Measurements from ENCODE around the gene TUBB4B. TPM values are rescaled to one million over a fixed set of nuclear protein-coding genes. Genes with fewer than 3 reads are reported as not detected.

Gene TUBB4B
- total and polyA plus RNA-seq, 2 experiments from 2014 or later: 309 to 446 TPM

DNA sequence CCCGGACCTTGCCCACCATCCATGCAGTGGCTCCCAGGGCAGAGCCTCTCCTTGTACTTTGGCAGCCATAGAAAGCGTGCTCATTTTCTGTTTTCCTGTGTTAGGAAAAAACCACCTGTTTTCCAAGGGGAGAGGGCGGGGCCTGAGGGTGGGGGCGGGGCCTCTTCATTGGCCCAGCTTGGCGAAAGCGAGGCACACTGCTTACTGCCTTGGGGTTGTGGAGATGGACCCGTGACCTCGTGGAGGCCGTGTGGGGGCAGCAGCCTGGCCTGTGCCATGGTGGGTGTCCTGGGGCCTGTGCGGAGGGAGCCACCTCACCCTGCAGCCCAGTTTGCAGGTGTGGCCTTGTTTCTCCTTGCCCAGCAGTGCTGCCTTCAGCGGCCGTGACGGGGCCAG is 32.0 kb downstream of the TUBB4B start:
- TF ChIP-seq, protein P1, sequence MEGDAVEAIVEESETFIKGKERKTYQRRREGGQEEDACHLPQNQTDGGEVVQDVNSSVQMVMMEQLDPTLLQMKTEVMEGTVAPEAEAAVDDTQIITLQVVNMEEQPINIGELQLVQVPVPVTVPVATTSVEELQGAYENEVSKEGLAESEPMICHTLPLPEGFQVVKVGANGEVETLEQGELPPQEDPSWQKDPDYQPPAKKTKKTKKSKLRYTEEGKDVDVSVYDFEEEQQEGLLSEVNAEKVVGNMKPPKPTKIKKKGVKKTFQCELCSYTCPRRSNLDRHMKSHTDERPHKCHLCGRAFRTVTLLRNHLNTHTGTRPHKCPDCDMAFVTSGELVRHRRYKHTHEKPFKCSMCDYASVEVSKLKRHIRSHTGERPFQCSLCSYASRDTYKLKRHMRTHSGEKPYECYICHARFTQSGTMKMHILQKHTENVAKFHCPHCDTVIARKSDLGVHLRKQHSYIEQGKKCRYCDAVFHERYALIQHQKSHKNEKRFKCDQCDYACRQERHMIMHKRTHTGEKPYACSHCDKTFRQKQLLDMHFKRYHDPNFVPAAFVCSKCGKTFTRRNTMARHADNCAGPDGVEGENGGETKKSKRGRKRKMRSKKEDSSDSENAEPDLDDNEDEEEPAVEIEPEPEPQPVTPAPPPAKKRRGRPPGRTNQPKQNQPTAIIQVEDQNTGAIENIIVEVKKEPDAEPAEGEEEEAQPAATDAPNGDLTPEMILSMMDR (IDR thresholded peaks at IDR 0.05; ENCODE audit: poor library complexity): no peak
- TF ChIP-seq EZH2 (IDR thresholded peaks at IDR 0.05; ENCODE audit: borderline replicate concordance) (no peak), EZH2phosphoT487 (IDR thresholded peaks at IDR 0.05; ENCODE audit: low read depth, severe bottlenecking, unreplicated experiment) (no peak)
- Histone ChIP-seq H3K36me3 (replicated peaks; ENCODE audit: insufficient read depth, low read depth) (no peaks in the 10 kb centered on the region), H3K79me2 (no peaks in the 10 kb centered on the region), H3K4me1 (ENCODE audit: insufficient read depth) (peaks cover 17% of the 10 kb centered on the region), H3K9me3 (ENCODE audit: low read depth) (no peaks in the 10 kb centered on the region), H3K27ac (no peak overlapping the region), H3K4me2 (no peak overlapping the region), H3K4me3 (no peak overlapping the region), H3K27me3 (no peaks in the 10 kb centered on the region), H3K9me2 (replicated peaks; ENCODE audit: insufficient read depth) (no peaks in the 10 kb centered on the region), H2AFZ (no peak overlapping the region), H4K20me1 (ENCODE audit: insufficient read depth, poor library complexity, severe bottlenecking) (no peaks in the 10 kb centered on the region)
- no peak for DNase-seq (ENCODE audit: low spot score)
- 91% methylated on average over 11 of the region's 13 CpGs for WGBS (ENCODE audit: low lambda C conversion rate, missing lambda C conversion rate)

DNA sequence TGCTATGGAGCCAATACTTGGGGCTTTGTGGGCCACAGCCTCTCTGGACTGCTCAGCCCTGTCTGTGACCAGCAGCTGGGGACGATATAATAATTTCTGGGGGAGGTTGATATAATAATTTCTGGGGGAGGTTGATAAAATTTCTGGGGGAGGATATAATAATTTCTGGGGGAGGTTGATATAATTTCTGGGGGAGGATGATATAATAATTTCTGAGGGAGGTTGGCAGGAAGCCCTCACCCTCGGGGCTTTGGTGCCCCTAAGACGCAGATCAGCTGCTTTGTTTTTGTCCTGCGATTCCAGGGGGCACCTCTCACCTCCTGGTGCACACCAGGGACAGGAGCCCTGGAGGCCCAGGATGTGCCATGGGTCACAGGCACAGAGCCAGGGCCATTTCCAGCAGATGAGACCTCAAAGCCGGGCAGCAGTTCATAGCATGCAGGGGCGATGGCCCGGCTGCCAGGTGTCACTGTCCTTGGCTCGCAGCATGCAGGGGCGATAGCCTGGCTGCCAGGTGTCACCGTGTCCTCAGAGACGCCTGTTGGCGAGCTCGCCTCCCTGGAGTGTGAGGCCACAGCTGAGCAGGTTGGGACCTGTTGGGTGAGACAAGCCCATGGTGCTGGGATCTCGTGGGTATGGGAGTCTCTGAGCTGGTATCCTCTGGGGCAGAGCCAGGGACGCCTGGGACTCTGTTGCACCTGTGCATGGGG is 32.7 kb downstream of the TUBB4B start:
- no peaks in the 10 kb centered on the region for H3K36me3 ChIP-seq (replicated peaks; ENCODE audit: insufficient read depth, low read depth)
- DNase-seq (ENCODE audit: low spot score): no peak
- H3K9me2 ChIP-seq (replicated peaks; ENCODE audit: insufficient read depth): no peaks in the 10 kb centered on the region
- 89% methylated on average over 15 of the region's 15 CpGs for WGBS (ENCODE audit: low lambda C conversion rate, missing lambda C conversion rate)
- H3K27me3 ChIP-seq: no peaks in the 10 kb centered on the region
- H3K4me2 ChIP-seq: no peak overlapping the region
- TF ChIP-seq EZH2 (IDR thresholded peaks at IDR 0.05; ENCODE audit: borderline replicate concordance) (no peak), EZH2phosphoT487 (IDR thresholded peaks at IDR 0.05; ENCODE audit: low read depth, severe bottlenecking, unreplicated experiment) (no peak)
- TF ChIP-seq, protein P1 (IDR thresholded peaks at IDR 0.05; ENCODE audit: poor library complexity): no peak
- no peaks in the 10 kb centered on the region for H4K20me1 ChIP-seq (ENCODE audit: insufficient read depth, poor library complexity, severe bottlenecking)
- H2AFZ ChIP-seq: no peak overlapping the region
- peaks cover 17% of the 10 kb centered on the region for H3K4me1 ChIP-seq (ENCODE audit: insufficient read depth)
- H3K9me3 ChIP-seq (ENCODE audit: low read depth): no peaks in the 10 kb centered on the region
- H3K27ac ChIP-seq: no peak overlapping the region
- H3K79me2 ChIP-seq: no peaks in the 10 kb centered on the region
- no peak overlapping the region for H3K4me3 ChIP-seq

DNA sequence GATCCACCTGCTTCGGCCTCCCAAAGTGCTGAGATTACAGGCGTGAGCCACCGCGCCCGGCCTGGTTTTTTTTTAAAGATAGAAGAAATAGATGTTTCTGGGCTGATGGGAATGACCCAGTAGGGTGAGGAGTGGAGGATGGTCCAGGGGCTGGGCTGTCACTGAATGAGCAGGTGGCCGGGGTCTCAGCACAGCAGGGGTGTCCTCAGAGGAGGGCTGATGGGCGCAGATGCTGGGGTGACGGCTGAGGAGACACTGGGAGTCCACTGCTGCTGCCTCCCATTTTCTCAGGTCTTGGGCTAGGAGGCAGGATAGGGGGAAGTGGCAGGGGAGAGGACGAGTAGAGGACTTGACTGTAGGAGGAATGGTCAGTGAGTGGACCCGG is 34.1 kb downstream of the TUBB4B start:
- H2AFZ ChIP-seq: no peak overlapping the region

More for the DNA sequence above, 34.1 kb downstream of the TUBB4B start:
- TF ChIP-seq, protein P1 (IDR thresholded peaks at IDR 0.05; ENCODE audit: poor library complexity): no peak
- TF ChIP-seq EZH2 (IDR thresholded peaks at IDR 0.05; ENCODE audit: borderline replicate concordance) (no peak), EZH2phosphoT487 (IDR thresholded peaks at IDR 0.05; ENCODE audit: low read depth, severe bottlenecking, unreplicated experiment) (no peak)
- 96% methylated on average over 10 of the region's 10 CpGs for WGBS (ENCODE audit: low lambda C conversion rate, missing lambda C conversion rate)
- DNase-seq (ENCODE audit: low spot score): no peak
- H3K9me2 ChIP-seq (replicated peaks; ENCODE audit: insufficient read depth): no peaks in the 10 kb centered on the region
- H3K27me3 ChIP-seq: no peaks in the 10 kb centered on the region
- H3K4me2 ChIP-seq: no peak overlapping the region
- H4K20me1 ChIP-seq (ENCODE audit: insufficient read depth, poor library complexity, severe bottlenecking): no peaks in the 10 kb centered on the region
- no peaks in the 10 kb centered on the region for H3K9me3 ChIP-seq (ENCODE audit: low read depth)
- no peak overlapping the region for H3K27ac ChIP-seq
- no peaks in the 10 kb centered on the region for H3K79me2 ChIP-seq
- peaks cover 17% of the 10 kb centered on the region for H3K4me1 ChIP-seq (ENCODE audit: insufficient read depth)
- H3K4me3 ChIP-seq: no peak overlapping the region
- no peaks in the 10 kb centered on the region for H3K36me3 ChIP-seq (replicated peaks; ENCODE audit: insufficient read depth, low read depth)

Data from hepatocyte (in vitro differentiated cells).